A549 (cell line): ENCODE results near the gene MAT2A. TPM values are rescaled to one million over a fixed set of nuclear protein-coding genes. Genes with fewer than 3 reads are reported as not detected.
A peak's percentile ranks its signal among the peaks of the same experiment; 100 is the strongest.

Source experiments
- ATAC-seq, 2 experiments: fragments of 200-7000 bp in 1 of 2; fragments of >200 bp in 1 of 2; cut with Nextera tagmentation in 1 of 2; cut with Tn5 transposase in 1 of 2; 3 replicates each; pipeline versions ENCODE4 v1.8.0 to v1.9.1; 2018 to 2020; ENCODE audit warnings: mild to moderate bottlenecking in 1 of 2, moderate library complexity in 1 of 2
- CTCF ChIA-PET: fragments of 300-600 bp; sonication (Branson Sonifier 250); formaldehyde crosslinking; extraction: SDS; loops from one replicate; lab custom pipeline; 2021; ENCODE audit warnings: antibody characterized with exemption, inconsistent platforms; lab: Yijun Ruan, JAX
- POLR2A ChIA-PET: fragments of 350-600 bp; formaldehyde crosslinking; extraction: SDS; loops from one replicate; lab custom pipeline; 2021; ENCODE audit warnings: antibody characterized with exemption, inconsistent platforms; lab: Yijun Ruan, JAX
- DNase-seq, 2 experiments: peaks; one replicate each; pipeline versions ENCODE4 v3.0.0 to v3.0.0-alpha.2; 2011 to 2016; ENCODE audit warnings: low read depth in 1 of 2, low spot score in 1 of 2
- FAIRE-seq: peaks from 2 replicates; lab custom pipeline; 2011; peaks lifted over from hg19 to GRCh38; lab: Jason Lieb, UNC
- H3K27ac ChIP-seq, 2 experiments: fragments of >200 bp; sonication (Bioruptor Twin); formaldehyde crosslinking; 3 replicates each; pipeline ENCODE4 v1.5.1; 2016 to 2017
- H3K4me1 ChIP-seq: fragments of >200 bp; sonication (Bioruptor Twin); formaldehyde crosslinking; 3 replicates; pipeline ENCODE4 v1.6.1; 2016
- H3K4me2 ChIP-seq: fragments of >200 bp; sonication (Bioruptor Twin); formaldehyde crosslinking; 3 replicates; pipeline ENCODE4 v1.6.1; 2016
- H3K4me3 ChIP-seq: fragments of >200 bp; sonication (Bioruptor Twin); formaldehyde crosslinking; 3 replicates; pipeline ENCODE4 v1.5.1; 2016
- H3K9me3 ChIP-seq: fragments of >200 bp; sonication (Bioruptor Twin); formaldehyde crosslinking; 3 replicates; pipeline ENCODE4 v1.6.1; 2016
- CEBPB ChIP-seq, 2 experiments: fragments of >200 bp in 1 of 2; sonication (Bioruptor Twin) in 1 of 2; formaldehyde crosslinking in 1 of 2; IDR thresholded peaks; 2 replicates each; pipeline ENCODE4 v1.6.1; 2012 to 2016
- CHD4 ChIP-seq: fragments of 200-600 bp; sonication (generic); IDR thresholded peaks from 2 replicates; pipeline ENCODE4 v1.6.1; 2016; ENCODE audit warnings: antibody characterized with exemption, mild to moderate bottlenecking, borderline replicate concordance
- ESRRA ChIP-seq: fragments of 150-350 bp; IDR thresholded peaks from 2 replicates; pipeline ENCODE4 v1.6.1; 2014; ENCODE audit warnings: mild to moderate bottlenecking, low read length, borderline replicate concordance
- FOSB ChIP-seq: fragments of 250-450 bp; sonication (Bioruptor Pico); IDR thresholded peaks from 2 replicates; pipeline ENCODE4 v1.5.0; 2020; ENCODE audit warnings: mild to moderate bottlenecking, moderate library complexity
- FOXS1 ChIP-seq: fragments of 250-450 bp; sonication (Bioruptor Pico); IDR thresholded peaks from 2 replicates; pipeline ENCODE4 v1.5.0; 2020; ENCODE audit warnings: mild to moderate bottlenecking, moderate library complexity
- HDAC2 ChIP-seq: fragments of 200-600 bp; sonication (generic); IDR thresholded peaks from 2 replicates; pipeline ENCODE4 v1.6.1; 2016
- HEYL ChIP-seq: fragments of 250-450 bp; sonication (Bioruptor Pico); IDR thresholded peaks from 2 replicates; pipeline ENCODE4 v1.8.0; 2021; ENCODE audit warnings: mild to moderate bottlenecking, moderate library complexity
- HOXB5 ChIP-seq: fragments of 250-450 bp; sonication (Bioruptor Pico); IDR thresholded peaks from 2 replicates; pipeline ENCODE4 v1.5.0; 2020; ENCODE audit warnings: mild to moderate bottlenecking, moderate library complexity
- JUN ChIP-seq, 2 experiments: fragments of >200 bp; sonication (Bioruptor Twin); formaldehyde crosslinking; IDR thresholded peaks; 2 replicates in 1 of 2; 3 replicates in 1 of 2; pipeline ENCODE4 v1.6.1; 2016 to 2017
- KDM5A ChIP-seq: fragments of 200-600 bp; sonication (generic); IDR thresholded peaks from 2 replicates; pipeline ENCODE4 v1.6.1; 2016; ENCODE audit warnings: antibody characterized with exemption, mild to moderate bottlenecking
- MAFK ChIP-seq: fragments of 450-650 bp; IDR thresholded peaks from 2 replicates; pipeline ENCODE4 v1.6.1; 2014; ENCODE audit not compliant: partially characterized antibody
- MYC ChIP-seq: IDR thresholded peaks from 2 replicates; pipeline ENCODE4 v1.6.1; 2012; ENCODE audit warnings: mild to moderate bottlenecking, inconsistent platforms, low read length, improper control_type of control experiment, borderline replicate concordance
- NR3C1 ChIP-seq: fragments of >200 bp; sonication (Bioruptor Twin); formaldehyde crosslinking; IDR thresholded peaks from 3 replicates; pipeline ENCODE4 v1.6.1; 2017
- POLR2AphosphoS2 ChIP-seq: conservative IDR thresholded peaks from 2 replicates; pipeline ENCODE4 v1.6.1; 2012; ENCODE audit warnings: low read length, improper control_type of control experiment, inconsistent platforms
- REST ChIP-seq: fragments of 200-600 bp; sonication (generic); IDR thresholded peaks from 2 replicates; pipeline ENCODE4 v1.6.1; 2016; ENCODE audit warnings: antibody characterized with exemption, mild to moderate bottlenecking, moderate library complexity
- RFX5 ChIP-seq: fragments of 450-650 bp; IDR thresholded peaks from 2 replicates; pipeline ENCODE4 v1.7.1; 2014; ENCODE audit warnings: antibody characterized with exemption, mild to moderate bottlenecking, moderate library complexity
- RNF2 ChIP-seq: fragments of 200-600 bp; sonication (generic); IDR thresholded peaks from 2 replicates; pipeline ENCODE4 v1.6.1; 2016; ENCODE audit warnings: low read depth, mild to moderate bottlenecking, antibody characterized with exemption, moderate library complexity, borderline replicate concordance
- SMC3 ChIP-seq: fragments of >200 bp; sonication (Bioruptor Twin); formaldehyde crosslinking; IDR thresholded peaks from 3 replicates; pipeline ENCODE4 v1.6.1; 2018; ENCODE audit warnings: inconsistent platforms
- ZC3H11A ChIP-seq: fragments of 450-650 bp; IDR thresholded peaks from 2 replicates; pipeline ENCODE4 v1.6.1; 2014; ENCODE audit warnings: antibody characterized with exemption, mild to moderate bottlenecking
- ZFP36 ChIP-seq: fragments of 450-650 bp; IDR thresholded peaks from 2 replicates; pipeline ENCODE4 v1.6.1; 2014; ENCODE audit warnings: borderline replicate concordance; ENCODE audit not compliant: partially characterized antibody
- WGBS: methylation state at CpG from one replicate; pipeline ENCODE4 v1.1.6; 2017; ENCODE audit errors: missing lambda C conversion rate; 5-methylcytosine and 5-hydroxymethylcytosine counted together
- polyA plus RNA-seq, 4 experiments: library from polyadenylated mRNA; depleted of rRNA in 3 of 4; stranded (reverse); fragments of >200 nt; fragmentation: RNase III in 1 of 4; extraction: RNeasy Plus Mini Kit Qiagen cat#74134 plus additional on column Dnase treatment in 1 of 4; gene quantifications; 2 replicates in 3 of 4; 3 replicates in 1 of 4; pipeline ENCODE4 v1.2.3, GENCODE V29; 2011 to 2017
- TF ChIP-seq, protein P1 (sequence below): fragments of 450-650 bp; IDR thresholded peaks from 2 replicates; pipeline ENCODE4 v1.6.1; 2014; ENCODE audit warnings: antibody characterized with exemption
- TF ChIP-seq, protein P2 (sequence below): fragments of >200 bp; sonication (Bioruptor Twin); formaldehyde crosslinking; IDR thresholded peaks from 2 replicates; pipeline ENCODE4 v1.6.1; 2016

Gene MAT2A
- polyA plus RNA-seq, 2 of the 4 experiments (the other 2 are of a cell fraction), result 370 to 1,024 TPM

DNA sequence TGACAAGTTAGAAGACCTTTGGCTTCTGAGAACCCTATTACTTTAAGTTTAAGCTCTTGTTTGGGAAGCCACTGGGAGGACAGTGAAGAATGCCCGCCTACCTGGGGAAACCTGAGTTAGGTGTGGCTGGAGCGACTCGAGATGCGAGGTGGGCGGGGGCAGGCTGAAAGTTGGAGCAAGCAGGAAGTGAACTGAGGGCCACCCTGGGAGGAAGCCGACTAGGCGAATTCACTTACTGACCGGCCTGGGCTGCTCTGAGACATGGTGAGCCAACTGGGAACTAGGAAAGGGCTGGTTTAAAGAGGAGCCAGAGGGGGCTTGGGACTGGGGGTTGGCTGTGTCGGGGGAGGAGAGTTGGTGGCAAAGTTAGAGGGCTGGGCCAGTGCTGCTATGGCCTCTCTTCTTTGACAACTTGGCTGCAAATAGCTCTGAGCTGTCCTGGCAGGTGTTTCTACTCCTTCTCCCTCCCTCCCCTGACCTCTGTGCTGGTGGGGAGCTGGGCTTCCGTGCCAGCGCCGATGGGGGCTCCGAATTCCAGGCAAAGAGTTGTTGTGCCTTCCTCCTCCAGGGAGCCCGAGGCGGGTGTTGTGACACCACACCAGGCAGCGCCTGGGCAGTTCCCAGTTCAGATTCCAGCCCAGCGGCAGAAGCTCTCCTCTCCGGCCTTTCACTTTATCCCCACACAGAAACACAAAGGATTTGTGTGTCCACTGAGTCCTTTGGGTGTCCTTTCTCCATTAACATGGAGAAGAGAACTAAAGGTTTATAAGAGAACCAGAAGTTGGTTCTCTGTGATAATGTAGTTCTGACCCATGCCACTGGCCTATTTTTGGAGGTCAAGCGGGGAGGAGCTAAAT is 38.6 kb downstream of the MAT2A start, which contains the start of gene VAMP8:
Gene VAMP8 (plus strand): TSS at position 201 of the 857 bp plus-strand sequence. CDS start 61 bp downstream, at position 262.
- Histone ChIP-seq H3K27ac (peak within 1 kb of the TSS; percentile 52 to 65), H3K4me3 (peak within 1 kb of the TSS; percentile 29), H3K4me2 (peak within 1 kb of the TSS; percentile 62), H3K9me3 (no peaks in the 10 kb centered on the region), H3K4me1 (peaks cover 5% of the 10 kb centered on the region; the same call in 1 of the 3 replicates)
- CTCF ChIA-PET, result interaction anchor here (0.6 to 1.5 kb wide), 4 partner anchors 25 to 156 kb away, joined by 3 to 4 read pairs (median 3); partner anchors contain the start of gene USP39
- 58% methylated on average over 19 of the region's 19 CpGs for WGBS
- DNase-seq, result peak in 1 of 2 experiments; percentile 40
- FAIRE-seq, result no peak
- TF ChIP-seq MYC (no peak), JUN (IDR thresholded peaks at IDR 0.05) (no peak), MAFK (peak; percentile 46), FOSB (no peak)
- TF ChIP-seq, all 56 proteins: peak for 1
- ATAC-seq, result peak; percentile 60 to 79
- POLR2A ChIA-PET, result no interaction called here

DNA sequence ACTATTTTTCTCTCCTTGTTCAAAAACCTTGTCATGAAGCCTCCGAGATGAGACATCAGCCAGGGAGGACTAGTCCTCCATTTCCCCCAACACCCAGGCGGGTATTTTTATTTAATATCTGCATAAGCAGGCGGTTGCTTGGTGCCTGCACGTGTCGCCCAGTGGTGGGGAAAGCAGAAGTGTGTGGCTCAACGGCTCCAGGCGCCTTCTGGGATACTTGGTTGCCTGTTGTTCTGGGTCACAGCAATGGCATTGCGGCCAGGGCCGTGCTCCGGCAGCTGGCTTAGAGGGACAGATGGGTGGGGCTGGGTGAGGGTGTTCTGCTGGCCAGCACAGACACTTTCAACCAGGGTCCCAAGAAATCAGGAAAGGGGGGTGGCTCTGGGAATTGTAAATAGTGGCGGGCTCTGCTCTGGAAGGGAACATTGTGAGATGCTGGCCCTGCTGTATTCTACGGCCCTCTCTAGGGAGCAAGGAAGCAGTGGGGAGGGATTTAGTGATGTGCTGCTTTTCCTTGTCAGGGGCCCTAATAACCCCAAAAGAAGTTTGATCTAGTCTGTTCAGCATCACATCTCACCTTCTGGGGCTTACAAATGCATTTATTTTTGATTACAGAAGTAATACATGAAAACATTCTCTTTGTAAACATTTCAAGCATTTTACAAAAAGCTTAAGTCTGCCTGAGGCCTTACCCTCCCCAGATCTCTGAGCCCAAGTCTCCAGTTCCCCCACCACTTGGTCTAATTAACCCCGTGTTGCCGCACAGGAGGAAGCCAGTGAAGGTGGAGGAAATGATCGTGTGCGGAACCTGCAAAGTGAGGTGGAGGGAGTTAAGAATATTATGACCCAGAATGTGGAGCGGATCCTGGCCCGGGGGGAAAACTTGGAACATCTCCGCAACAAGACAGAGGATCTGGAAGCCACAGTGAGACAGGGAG is 39.5 kb downstream of the MAT2A start:
- no peaks in the 10 kb centered on the region for H3K9me3 ChIP-seq
- ChIA-PET POLR2A (no interaction called here), CTCF (interaction anchor here (0.7 to 1.5 kb wide), 3 partner anchors 12 to 26 kb away, joined by 3 to 4 read pairs (median 3); no protein-coding TSS in a partner anchor)
- peak overlapping the region; percentile 62 for H3K4me2 ChIP-seq
- ATAC-seq (0 out of 6 replicates have a peak, but pooled peaks of 1 of the 2 experiments have one; percentile 8), DNase-seq (no peak), FAIRE-seq (no peak)
- no peak overlapping the region for H3K27ac ChIP-seq
- no peak overlapping the region for H3K4me3 ChIP-seq
- WGBS, result 88% methylated on average over 19 of the region's 19 CpGs
- H3K4me1 ChIP-seq, result peaks cover 5% of the 10 kb centered on the region; the same call in 1 of the 3 replicates
- no peak for TF ChIP-seq SMC3
- no peak for TF ChIP-seq MAFK
- TF ChIP-seq RNF2, result no peak
- TF ChIP-seq, protein P1, sequence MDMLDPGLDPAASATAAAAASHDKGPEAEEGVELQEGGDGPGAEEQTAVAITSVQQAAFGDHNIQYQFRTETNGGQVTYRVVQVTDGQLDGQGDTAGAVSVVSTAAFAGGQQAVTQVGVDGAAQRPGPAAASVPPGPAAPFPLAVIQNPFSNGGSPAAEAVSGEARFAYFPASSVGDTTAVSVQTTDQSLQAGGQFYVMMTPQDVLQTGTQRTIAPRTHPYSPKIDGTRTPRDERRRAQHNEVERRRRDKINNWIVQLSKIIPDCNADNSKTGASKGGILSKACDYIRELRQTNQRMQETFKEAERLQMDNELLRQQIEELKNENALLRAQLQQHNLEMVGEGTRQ, result no peak
- TF ChIP-seq ZFP36, result no peak
- no peak for TF ChIP-seq RFX5
- TF ChIP-seq HOXB5 (CRISPR knock-in tag), result no peak
- TF ChIP-seq NR3C1, result no peak
- no peak for TF ChIP-seq HDAC2
- no peak for TF ChIP-seq CEBPB (IDR thresholded peaks at IDR 0.05)
- no peak for TF ChIP-seq ZC3H11A
- TF ChIP-seq POLR2AphosphoS2, result no peak
- TF ChIP-seq FOXS1 (CRISPR knock-in tag), result no peak
- TF ChIP-seq CHD4, result no peak
- TF ChIP-seq, protein P2, sequence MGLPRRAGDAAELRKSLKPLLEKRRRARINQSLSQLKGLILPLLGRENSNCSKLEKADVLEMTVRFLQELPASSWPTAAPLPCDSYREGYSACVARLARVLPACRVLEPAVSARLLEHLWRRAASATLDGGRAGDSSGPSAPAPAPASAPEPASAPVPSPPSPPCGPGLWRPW, result no peak
- no peak for TF ChIP-seq ESRRA
- TF ChIP-seq JUN (IDR thresholded peaks at IDR 0.05), result no peak
- TF ChIP-seq REST, result no peak
- no peak for TF ChIP-seq HEYL (CRISPR knock-in tag)
- no peak for TF ChIP-seq KDM5A
- TF ChIP-seq, all 56 proteins: peak for 0
